PC-9 (cell line): ENCODE measurements around the gene DCAF4L1.

Experiments
- CTCF ChIP-seq: fragments of 200-600 bp; sonication (generic); conservative IDR thresholded peaks from 2 replicates; pipeline ENCODE4 v1.6.1; 2017; ENCODE audit warnings: mixed run types, antibody characterized with exemption, mild to moderate bottlenecking, moderate library complexity
- EZH2 ChIP-seq: fragments of 200-600 bp; sonication (generic); IDR thresholded peaks from 2 replicates; pipeline ENCODE4 v1.8.0; 2017; ENCODE audit warnings: antibody characterized with exemption, low read depth

- TF ChIP-seq CTCF: no peak
- TF ChIP-seq EZH2: no peak
Observed at GRCh38 chr4:42015438-42015837, 33.9 kb downstream of the DCAF4L1 start.
